ENCODE data around the gene GALNT5.
"Not testable (repeated sequence)": the region's sequence is repeated elsewhere in the genome, so short reads cannot be mapped to it uniquely, and the experiment has no call there.

Gene GALNT5

DNA sequence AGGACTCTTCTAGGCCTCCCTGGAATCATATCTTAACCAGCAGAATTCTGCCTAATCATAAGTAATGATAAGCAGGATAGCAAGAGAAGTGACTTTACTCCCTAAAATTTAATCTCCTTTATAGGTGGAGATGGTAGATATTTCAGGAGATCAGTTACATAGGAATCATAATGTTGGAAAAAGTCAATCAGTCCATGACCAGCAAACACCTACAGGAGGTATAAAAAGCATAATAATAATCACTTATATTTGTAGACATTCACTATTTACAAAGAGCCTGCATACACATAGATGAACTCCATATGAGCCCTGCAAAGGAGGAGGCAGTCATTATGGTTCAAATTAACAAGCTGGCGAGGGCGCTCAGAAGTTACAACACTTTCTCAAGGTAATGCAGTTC, 2.5 kb downstream of the GALNT5 start:
- H3K9me3 Mint-ChIP-seq: no peaks in the 10 kb centered on the region
- H3K36me3 Mint-ChIP-seq (ENCODE audit: low read depth): no peaks in the 10 kb centered on the region
- H3K4me3 Mint-ChIP-seq: no peak overlapping the region
- peaks cover 59% of the 10 kb centered on the region for H3K4me1 Mint-ChIP-seq
- peak overlapping the region; percentile 4 for H3K27ac Mint-ChIP-seq
- peaks cover 15% of the 10 kb centered on the region for H3K27me3 Mint-ChIP-seq
- ATAC-seq (no peak), DNase-seq (no peak)

DNA sequence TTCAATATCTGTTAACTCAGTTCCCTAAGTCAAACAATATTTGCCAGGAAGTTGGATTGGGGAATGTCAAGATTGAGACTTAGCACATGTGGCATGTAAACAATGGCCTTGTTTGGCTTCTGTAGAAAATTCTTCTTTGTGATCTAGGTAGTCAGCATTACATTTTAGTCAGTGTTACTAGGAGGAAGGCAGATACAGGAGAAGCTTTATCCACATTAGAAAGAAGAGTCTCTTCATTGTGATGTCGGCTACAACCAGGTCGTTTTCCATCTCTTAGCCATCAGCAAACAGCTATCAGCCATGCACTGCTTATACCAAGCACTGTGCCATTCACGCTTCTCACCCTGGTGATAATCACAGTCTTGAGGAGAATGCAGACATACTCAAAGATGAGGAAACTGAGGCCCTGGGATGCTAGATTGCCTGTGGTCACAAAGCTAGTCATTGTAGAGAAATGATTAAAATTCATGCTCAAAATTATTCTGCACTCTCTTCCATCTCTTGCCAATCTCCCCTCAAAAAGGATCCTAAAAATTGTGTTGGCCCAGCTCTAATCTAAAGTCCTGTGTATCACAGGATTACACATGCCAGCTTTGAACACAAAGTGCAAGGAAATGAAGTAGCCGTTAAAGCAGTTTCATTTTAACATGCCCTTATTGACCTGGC, 3.2 kb downstream of the GALNT5 start:
- Mint-ChIP-seq H3K9me3 (no peaks in the 10 kb centered on the region), H3K4me3 (peak overlapping the region; percentile 21), H3K36me3 (ENCODE audit: low read depth) (no peaks in the 10 kb centered on the region), H3K27ac (peak overlapping the region; percentile 73), H3K4me1 (peaks cover 58% of the 10 kb centered on the region), H3K27me3 (peaks cover 15% of the 10 kb centered on the region)
- no peak for ATAC-seq
- DNase-seq: no peak

DNA sequence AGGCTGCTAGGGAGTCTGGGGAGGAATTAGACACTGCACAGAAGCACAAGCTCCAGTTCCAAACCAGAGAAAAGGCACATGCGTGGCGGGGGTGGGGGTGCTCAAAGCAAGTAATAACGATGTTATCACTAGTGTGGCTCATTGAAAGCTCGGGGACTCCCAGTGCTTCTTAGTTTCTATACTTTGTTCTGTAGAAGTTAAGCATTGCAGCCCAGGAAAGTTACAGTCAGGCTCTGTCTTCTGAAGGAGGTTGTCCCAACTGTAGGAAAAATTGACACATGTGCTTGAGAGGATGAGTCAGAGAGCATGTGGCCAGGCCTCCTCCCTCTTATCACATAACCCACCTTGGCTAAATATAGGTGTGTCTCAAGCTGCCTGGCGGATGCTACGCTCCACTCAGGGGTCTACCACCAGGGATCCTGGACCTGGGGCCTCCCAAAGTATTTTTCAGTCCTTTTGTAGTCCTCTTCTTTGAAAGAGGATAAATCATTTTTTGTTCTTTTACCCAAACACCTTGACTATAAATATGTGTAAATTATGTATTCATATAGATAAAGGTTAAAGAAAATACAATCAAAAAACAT, 3.8 kb downstream of the GALNT5 start:
- H3K27me3 Mint-ChIP-seq: peaks cover 15% of the 10 kb centered on the region
- no peaks in the 10 kb centered on the region for H3K36me3 Mint-ChIP-seq (ENCODE audit: low read depth)
- H3K4me1 Mint-ChIP-seq: peaks cover 52% of the 10 kb centered on the region
- H3K4me3 Mint-ChIP-seq: peak overlapping the region; percentile 21
- H3K9me3 Mint-ChIP-seq: no peaks in the 10 kb centered on the region
- ATAC-seq (peak; percentile 91), DNase-seq (peak; percentile 58)
- H3K27ac Mint-ChIP-seq: peak overlapping the region; percentile 73

- Mint-ChIP-seq H3K4me1 (peaks cover 43% of the 10 kb centered on the region), H3K36me3 (ENCODE audit: low read depth) (no peaks in the 10 kb centered on the region), H3K27ac (no peak overlapping the region), H3K9me3 (no peaks in the 10 kb centered on the region), H3K4me3 (no peak overlapping the region), H3K27me3 (peaks cover 18% of the 10 kb centered on the region)
- ATAC-seq (no peak), DNase-seq (no peak)
Observed at GRCh38 chr2:157262248-157262647, 4.7 kb downstream of the GALNT5 start.

DNA sequence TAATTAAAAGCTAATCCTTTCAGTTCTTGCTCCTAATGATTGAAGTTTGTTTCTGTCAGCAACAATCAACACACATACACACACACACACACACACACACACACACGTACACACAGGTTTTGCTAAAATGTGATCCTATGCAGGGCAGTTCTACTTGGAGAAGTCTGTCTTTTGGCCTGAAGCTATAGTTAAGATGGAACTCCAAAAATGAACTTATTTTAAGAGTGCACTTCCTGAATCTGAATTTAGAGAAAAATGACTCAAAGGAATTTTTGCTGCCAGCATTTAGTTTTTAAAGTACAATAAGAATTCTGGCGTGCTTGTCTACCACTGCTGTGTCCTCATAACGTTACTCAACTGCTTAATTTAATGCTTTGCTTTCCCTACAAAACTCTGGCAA, 6.6 kb downstream of the GALNT5 start:
- Mint-ChIP-seq H3K27ac (no peak overlapping the region), H3K36me3 (ENCODE audit: low read depth) (no peaks in the 10 kb centered on the region), H3K4me3 (no peak overlapping the region), H3K4me1 (peaks cover 39% of the 10 kb centered on the region), H3K9me3 (no peaks in the 10 kb centered on the region), H3K27me3 (peaks cover 10% of the 10 kb centered on the region)
- ATAC-seq (no peak), DNase-seq (no peak)

- H3K36me3 Mint-ChIP-seq (ENCODE audit: low read depth): no peaks in the 10 kb centered on the region
- H3K27me3 Mint-ChIP-seq: peaks cover 10% of the 10 kb centered on the region
- H3K4me3 Mint-ChIP-seq: no peak overlapping the region
- ATAC-seq (no peak), DNase-seq (no peak)
- no peaks in the 10 kb centered on the region for H3K9me3 Mint-ChIP-seq
- no peak overlapping the region for H3K27ac Mint-ChIP-seq
- H3K4me1 Mint-ChIP-seq: peaks cover 29% of the 10 kb centered on the region
Observed at GRCh38 chr2:157265825-157266224, 8.3 kb downstream of the GALNT5 start.

DNA sequence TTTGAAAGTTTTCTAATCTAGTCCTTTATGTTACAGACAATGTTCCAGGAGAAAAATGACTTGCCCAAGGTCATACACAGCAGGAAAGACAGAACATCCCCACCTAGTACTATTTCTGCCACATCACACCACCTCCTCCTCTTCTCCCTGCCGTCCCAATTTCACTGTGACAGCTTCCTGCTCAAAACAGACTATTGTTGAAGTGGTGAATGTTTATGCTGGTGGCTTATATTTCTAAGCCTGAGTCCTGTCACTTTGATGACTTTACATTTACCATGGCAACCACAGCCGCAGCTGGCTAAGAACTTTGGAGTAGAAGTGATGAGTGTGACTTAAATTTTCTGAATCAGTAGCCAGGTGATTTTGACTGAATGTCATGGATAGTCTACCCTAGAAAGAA, 10.0 kb downstream of the GALNT5 start:
- Mint-ChIP-seq H3K27me3 (peaks cover 10% of the 10 kb centered on the region), H3K9me3 (no peaks in the 10 kb centered on the region), H3K27ac (no peak overlapping the region), H3K36me3 (ENCODE audit: low read depth) (no peaks in the 10 kb centered on the region), H3K4me1 (peaks cover 23% of the 10 kb centered on the region), H3K4me3 (no peak overlapping the region)
- ATAC-seq (no peak), DNase-seq (no peak)

DNA sequence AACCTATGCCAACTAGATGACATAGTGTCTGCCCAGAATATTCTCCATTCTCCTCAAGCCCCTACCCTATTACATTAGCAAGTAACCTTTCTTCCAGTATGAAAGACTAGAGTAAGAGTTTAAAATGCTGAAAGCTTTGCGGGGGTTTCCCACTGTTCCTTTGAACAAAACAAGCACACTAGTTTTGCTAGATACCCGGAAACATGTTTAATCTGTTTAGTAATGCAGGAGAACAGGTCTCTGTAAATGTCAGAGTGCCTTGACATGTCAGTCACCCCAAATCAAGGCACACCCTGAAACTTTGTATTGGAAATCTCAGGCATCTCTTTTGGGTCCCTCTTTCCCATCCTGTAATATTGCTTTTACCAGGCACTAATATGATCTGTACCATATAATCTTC, 11.6 kb downstream of the GALNT5 start:
- Mint-ChIP-seq H3K4me1 (peaks cover 17% of the 10 kb centered on the region), H3K27ac (no peak overlapping the region), H3K4me3 (no peak overlapping the region), H3K9me3 (no peaks in the 10 kb centered on the region), H3K27me3 (peaks cover 6% of the 10 kb centered on the region), H3K36me3 (ENCODE audit: low read depth) (no peaks in the 10 kb centered on the region)
- DNase-seq (no peak), ATAC-seq (no peak)

GRCh38 chr2:157269922-157270321, 12.4 kb downstream of the GALNT5 start:
- no peak overlapping the region for H3K27ac Mint-ChIP-seq
- peaks cover 17% of the 10 kb centered on the region for H3K4me1 Mint-ChIP-seq
- no peak for DNase-seq
- ATAC-seq: no peak
- peaks cover 11% of the 10 kb centered on the region for H3K27me3 Mint-ChIP-seq
- H3K36me3 Mint-ChIP-seq (ENCODE audit: low read depth): no peaks in the 10 kb centered on the region
- H3K9me3 Mint-ChIP-seq: no peaks in the 10 kb centered on the region
- H3K4me3 Mint-ChIP-seq: no peak overlapping the region

- Mint-ChIP-seq H3K27me3 (peaks cover 19% of the 10 kb centered on the region), H3K9me3 (no peaks in the 10 kb centered on the region), H3K4me3 (no peak overlapping the region), H3K36me3 (ENCODE audit: low read depth) (no peaks in the 10 kb centered on the region), H3K27ac (no peak overlapping the region), H3K4me1 (peaks cover 17% of the 10 kb centered on the region)
- ATAC-seq (peak; percentile 33), DNase-seq (no peak)
Observed at GRCh38 chr2:157271590-157272203, 14.2 kb downstream of the GALNT5 start.

DNA sequence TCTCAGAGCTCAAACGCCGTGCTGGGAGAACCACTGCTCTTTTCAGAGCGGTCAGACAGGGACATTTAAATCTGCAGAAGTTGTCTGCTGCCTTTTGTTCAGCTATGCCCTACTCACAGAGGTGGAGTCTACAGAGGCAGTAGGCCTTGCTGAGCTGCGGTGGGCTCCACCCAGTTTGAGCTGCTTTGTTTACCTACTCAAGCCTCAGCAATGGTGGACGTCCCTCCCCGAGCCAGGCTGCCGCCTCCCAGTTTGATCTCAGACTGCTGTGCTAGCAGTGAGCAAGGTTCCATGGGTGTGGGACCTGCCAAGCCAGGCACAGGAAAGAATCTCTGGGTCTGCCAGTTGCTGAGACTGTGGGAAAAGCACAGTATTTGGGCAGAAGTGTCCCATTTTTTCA, 21.8 kb downstream of the GALNT5 start:
- H3K4me3 Mint-ChIP-seq; H3K9me3 Mint-ChIP-seq; ATAC-seq; H3K27ac Mint-ChIP-seq; DNase-seq; H3K4me1 Mint-ChIP-seq; H3K36me3 Mint-ChIP-seq (ENCODE audit: low read depth): not testable (repeated sequence)
- H3K27me3 Mint-ChIP-seq: peaks cover 30% of the 10 kb centered on the region

GRCh38 chr2:157281316-157281715, 23.8 kb downstream of the GALNT5 start:
- Mint-ChIP-seq H3K27me3 (peaks cover 22% of the 10 kb centered on the region), H3K4me1 (no peaks in the 10 kb centered on the region), H3K36me3 (ENCODE audit: low read depth) (no peaks in the 10 kb centered on the region), H3K4me3 (no peak overlapping the region), H3K9me3 (no peaks in the 10 kb centered on the region), H3K27ac (no peak overlapping the region)
- no peak for DNase-seq
- ATAC-seq: no peak

DNA sequence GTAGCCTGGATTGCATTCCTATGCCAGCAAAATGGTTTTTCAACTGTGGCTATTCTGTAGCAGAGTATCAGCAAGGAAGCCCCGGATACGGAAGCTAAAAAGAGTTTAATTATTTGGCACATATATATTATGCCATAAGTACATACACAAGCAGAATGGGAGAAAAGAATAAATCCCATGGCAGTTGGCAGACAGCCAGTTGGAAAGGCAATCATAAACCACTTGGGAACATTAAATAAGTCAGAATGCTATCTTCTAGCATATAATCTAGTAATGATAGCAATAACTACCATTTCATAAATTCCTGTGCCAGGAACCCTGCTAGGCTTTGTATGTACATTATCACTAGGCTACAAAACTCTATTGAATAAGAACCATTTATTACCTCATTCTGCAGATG, 26.0 kb downstream of the GALNT5 start:
- H3K27ac Mint-ChIP-seq: no peak overlapping the region
- H3K4me1 Mint-ChIP-seq: no peaks in the 10 kb centered on the region
- H3K36me3 Mint-ChIP-seq (ENCODE audit: low read depth): no peaks in the 10 kb centered on the region
- no peaks in the 10 kb centered on the region for H3K9me3 Mint-ChIP-seq
- H3K4me3 Mint-ChIP-seq: no peak overlapping the region
- no peak for DNase-seq
- peaks cover 8% of the 10 kb centered on the region for H3K27me3 Mint-ChIP-seq
- ATAC-seq: no peak

DNA sequence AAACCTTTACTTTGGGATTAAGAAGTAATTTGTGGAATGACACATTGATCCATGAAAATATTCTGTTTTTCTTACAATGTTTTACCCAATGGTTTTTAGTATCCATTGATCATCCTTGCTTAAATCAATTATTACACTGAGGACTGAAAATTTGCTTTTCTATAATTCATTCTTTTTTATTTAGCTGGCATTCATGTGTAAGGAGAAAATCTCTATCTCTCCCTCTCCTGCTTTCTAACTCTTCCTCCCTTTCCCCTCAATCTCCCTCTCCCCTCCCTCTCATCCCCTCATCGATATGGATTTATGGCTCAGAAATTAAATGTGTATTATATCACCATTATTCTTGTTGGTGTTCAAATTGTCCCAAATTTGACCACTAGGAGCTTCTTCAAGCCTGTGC, 29.7 kb downstream of the GALNT5 start:
- Mint-ChIP-seq H3K4me1 (no peaks in the 10 kb centered on the region), H3K27me3 (peaks cover 7% of the 10 kb centered on the region), H3K9me3 (no peaks in the 10 kb centered on the region), H3K36me3 (ENCODE audit: low read depth) (no peaks in the 10 kb centered on the region), H3K27ac (no peak overlapping the region), H3K4me3 (no peak overlapping the region)
- DNase-seq (no peak), ATAC-seq (no peak)

- Mint-ChIP-seq H3K9me3 (no peaks in the 10 kb centered on the region), H3K4me1 (peaks cover 6% of the 10 kb centered on the region), H3K4me3 (no peak overlapping the region), H3K27me3 (peaks cover 7% of the 10 kb centered on the region), H3K27ac (no peak overlapping the region), H3K36me3 (ENCODE audit: low read depth) (no peaks in the 10 kb centered on the region)
- DNase-seq: no peak
- no peak for ATAC-seq
Observed at GRCh38 chr2:157290525-157290924, 33.0 kb downstream of the GALNT5 start.

All from activated naive CD8-positive, alpha-beta T cell treated with anti-CD3 and anti-CD28 coated beads, Interleukin-2, amount 50 U/mL, for 24 hours (primary cell).